SU-DHL-6 (cell line): Measurements from ENCODE around the gene DCANP1.

ENCODE experiments used
- H2AFZ ChIP-seq: fragments of 200-600 bp; sonication (generic); 2 replicates; pipeline ENCODE4 v1.6.1; 2014; ENCODE audit warnings: low read depth, mild to moderate bottlenecking, moderate library complexity, mixed read lengths, antibody characterized with exemption, low read length; ENCODE audit not compliant: severe bottlenecking
- H3F3A ChIP-seq: fragments of 200-600 bp; shearing (Covaris generic); 2 replicates; pipeline ENCODE4 v1.6.0; 2016; ENCODE audit warnings: antibody characterized with exemption, mild to moderate bottlenecking; ENCODE audit not compliant: insufficient read depth
- H3K27ac ChIP-seq: fragments of 200-600 bp; sonication (generic); 2 replicates; pipeline ENCODE4 v1.5.1; 2016; ENCODE audit warnings: low read depth, mild to moderate bottlenecking, low read length, moderate library complexity, mixed read lengths
- H3K27me3 ChIP-seq: fragments of 200-600 bp; sonication (generic), shearing (Covaris generic); 2 replicates; pipeline ENCODE4 v1.6.0; 2014; ENCODE audit warnings: mild to moderate bottlenecking, low read length
- H3K36me3 ChIP-seq: fragments of 200-600 bp; sonication (generic); 2 replicates; pipeline ENCODE4 v1.6.1; 2014; ENCODE audit warnings: mild to moderate bottlenecking, low read length, mixed read lengths
- H3K4me2 ChIP-seq: fragments of 300-600, 200-600 bp; shearing (Covaris generic), sonication (generic); 2 replicates; pipeline ENCODE4 v1.6.0; 2014; ENCODE audit warnings: low read length, low read depth, mild to moderate bottlenecking; ENCODE audit not compliant: poor library complexity, severe bottlenecking
- H3K4me3 ChIP-seq: fragments of 200-600 bp; sonication (generic); 2 replicates; pipeline ENCODE4 v1.5.1; 2014; ENCODE audit warnings: antibody characterized with exemption, low read length, mild to moderate bottlenecking, mixed read lengths; ENCODE audit not compliant: insufficient read depth, poor library complexity, severe bottlenecking
- H3K79me2 ChIP-seq: fragments of 200-600 bp; sonication (generic); 2 replicates; pipeline ENCODE4 v1.6.1; 2014; ENCODE audit warnings: mild to moderate bottlenecking, low read length, moderate library complexity; ENCODE audit not compliant: insufficient read depth
- H3K9ac ChIP-seq: fragments of 200-600 bp; sonication (generic); 2 replicates; pipeline ENCODE4 v1.7.0; 2014; ENCODE audit warnings: mild to moderate bottlenecking, low read length
- H3K9me2 ChIP-seq: fragments of 200-600 bp; sonication (generic); replicated peaks from 2 replicates; pipeline ENCODE4 v1.6.1; 2014; ENCODE audit warnings: low read length; ENCODE audit not compliant: insufficient read depth
- H3K9me3 ChIP-seq: fragments of 200-600 bp; sonication (generic); 2 replicates; pipeline ENCODE4 v1.6.1; 2014; ENCODE audit warnings: low read length, mixed read lengths; ENCODE audit not compliant: insufficient read depth
- H4K20me1 ChIP-seq: fragments of 200-600 bp; sonication (generic); 2 replicates; pipeline ENCODE4 v1.6.1; 2014; ENCODE audit warnings: low read depth, mild to moderate bottlenecking, antibody characterized with exemption, low read length, moderate library complexity, mixed read lengths
- EZH2phosphoT487 ChIP-seq: fragments of 200-600 bp; sonication (generic), shearing (Covaris generic); conservative IDR thresholded peaks from 2 replicates; pipeline ENCODE4 v1.6.1; 2018; ENCODE audit warnings: mild to moderate bottlenecking, antibody characterized with exemption, low read length, moderate library complexity, mixed read lengths
- TF ChIP-seq, protein P1 (sequence below): fragments of 200-600 bp; sonication (generic); IDR thresholded peaks from one replicate; pipeline ENCODE4 v1.5.1; 2017; ENCODE audit warnings: antibody characterized with exemption, mild to moderate bottlenecking, low read length, moderate library complexity; ENCODE audit not compliant: insufficient read depth, poor library complexity, severe bottlenecking

The DCANP1 gene

DNA sequence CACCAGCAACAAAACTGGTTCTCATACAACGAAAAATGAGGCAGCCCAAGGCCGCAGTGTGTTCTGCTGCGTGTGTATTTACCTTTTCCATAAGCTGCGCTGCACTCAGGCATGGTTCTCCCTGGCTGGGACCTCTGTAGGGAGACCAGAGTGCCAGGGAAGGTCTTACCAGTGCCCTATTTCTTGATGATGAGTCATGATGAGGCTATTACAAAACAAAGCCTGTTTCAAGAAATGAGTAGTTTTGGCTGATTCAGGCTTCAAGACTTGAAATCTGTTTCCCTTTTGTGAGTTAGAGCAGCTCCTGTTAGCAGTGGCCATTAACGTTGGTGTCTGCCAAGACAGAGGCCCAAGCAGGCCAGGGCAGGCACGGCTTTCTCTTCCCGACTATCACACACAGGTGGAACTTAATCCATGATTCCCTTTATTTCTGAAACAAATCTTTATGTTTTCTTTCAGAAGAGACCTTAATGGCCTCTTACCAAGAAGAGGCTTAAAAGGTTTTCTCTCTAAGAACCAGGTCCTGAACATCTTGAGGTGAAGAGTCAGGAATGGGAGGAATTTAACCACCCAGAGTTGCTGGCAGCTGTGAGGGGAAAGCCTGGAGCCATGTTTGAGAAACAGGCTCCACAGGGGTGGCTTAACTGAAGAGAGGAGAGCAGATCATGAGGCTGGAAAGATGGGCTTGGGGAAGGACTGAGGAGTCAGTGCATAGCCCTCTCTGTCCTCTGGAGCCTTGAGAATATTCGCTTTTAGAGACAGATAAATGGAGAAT is 46.4 kb upstream of the DCANP1 start:
- no peaks in the 10 kb centered on the region for H3K27me3 ChIP-seq
- H3K9ac ChIP-seq, result no peak overlapping the region
- no peak overlapping the region for H3K4me3 ChIP-seq
- no peaks in the 10 kb centered on the region for H3K9me3 ChIP-seq
- TF ChIP-seq EZH2phosphoT487, result no peak
- TF ChIP-seq, protein P1, sequence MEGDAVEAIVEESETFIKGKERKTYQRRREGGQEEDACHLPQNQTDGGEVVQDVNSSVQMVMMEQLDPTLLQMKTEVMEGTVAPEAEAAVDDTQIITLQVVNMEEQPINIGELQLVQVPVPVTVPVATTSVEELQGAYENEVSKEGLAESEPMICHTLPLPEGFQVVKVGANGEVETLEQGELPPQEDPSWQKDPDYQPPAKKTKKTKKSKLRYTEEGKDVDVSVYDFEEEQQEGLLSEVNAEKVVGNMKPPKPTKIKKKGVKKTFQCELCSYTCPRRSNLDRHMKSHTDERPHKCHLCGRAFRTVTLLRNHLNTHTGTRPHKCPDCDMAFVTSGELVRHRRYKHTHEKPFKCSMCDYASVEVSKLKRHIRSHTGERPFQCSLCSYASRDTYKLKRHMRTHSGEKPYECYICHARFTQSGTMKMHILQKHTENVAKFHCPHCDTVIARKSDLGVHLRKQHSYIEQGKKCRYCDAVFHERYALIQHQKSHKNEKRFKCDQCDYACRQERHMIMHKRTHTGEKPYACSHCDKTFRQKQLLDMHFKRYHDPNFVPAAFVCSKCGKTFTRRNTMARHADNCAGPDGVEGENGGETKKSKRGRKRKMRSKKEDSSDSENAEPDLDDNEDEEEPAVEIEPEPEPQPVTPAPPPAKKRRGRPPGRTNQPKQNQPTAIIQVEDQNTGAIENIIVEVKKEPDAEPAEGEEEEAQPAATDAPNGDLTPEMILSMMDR, result no peak
- no peak overlapping the region for H2AFZ ChIP-seq
- no peaks in the 10 kb centered on the region for H3F3A ChIP-seq
- no peaks in the 10 kb centered on the region for H4K20me1 ChIP-seq
- H3K79me2 ChIP-seq, result no peaks in the 10 kb centered on the region
- H3K9me2 ChIP-seq, result no peaks in the 10 kb centered on the region
- no peak overlapping the region for H3K4me2 ChIP-seq
- no peak overlapping the region for H3K27ac ChIP-seq
- no peaks in the 10 kb centered on the region for H3K36me3 ChIP-seq

DNA sequence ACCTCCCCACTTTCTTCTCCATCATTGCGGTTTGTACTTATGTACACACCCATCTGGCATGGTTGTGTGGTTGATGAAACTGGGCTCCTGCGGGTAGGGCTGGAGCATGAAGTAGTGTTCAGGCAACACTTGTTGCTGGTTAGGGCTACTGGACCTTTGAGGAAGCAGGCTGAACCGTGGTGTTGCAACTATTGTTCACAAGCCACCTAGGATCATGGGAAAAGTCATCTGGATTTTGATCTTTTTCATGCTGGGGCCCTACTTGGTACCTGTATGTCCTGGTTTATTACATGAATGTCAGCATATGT is 45.1 kb upstream of the DCANP1 start:
- Histone ChIP-seq H3K27me3 (no peaks in the 10 kb centered on the region), H3K4me2 (no peak overlapping the region), H3F3A (no peaks in the 10 kb centered on the region), H3K27ac (no peak overlapping the region), H3K36me3 (no peaks in the 10 kb centered on the region), H4K20me1 (no peaks in the 10 kb centered on the region), H3K9me3 (no peaks in the 10 kb centered on the region), H3K4me3 (no peak overlapping the region), H3K79me2 (no peaks in the 10 kb centered on the region), H3K9me2 (no peaks in the 10 kb centered on the region), H3K9ac (no peak overlapping the region), H2AFZ (no peak overlapping the region)
- TF ChIP-seq EZH2phosphoT487, result no peak
- TF ChIP-seq, protein P1, result no peak

- no peak overlapping the region for H3K4me2 ChIP-seq
- no peaks in the 10 kb centered on the region for H3K9me2 ChIP-seq
- H3K4me3 ChIP-seq, result no peak overlapping the region
- H3K9ac ChIP-seq, result no peak overlapping the region
- H3K27ac ChIP-seq, result no peak overlapping the region
- H4K20me1 ChIP-seq, result no peaks in the 10 kb centered on the region
- H3K27me3 ChIP-seq, result no peaks in the 10 kb centered on the region
- H2AFZ ChIP-seq, result no peak overlapping the region
- no peaks in the 10 kb centered on the region for H3F3A ChIP-seq
- H3K79me2 ChIP-seq, result no peaks in the 10 kb centered on the region
- TF ChIP-seq, protein P1, result no peak
- TF ChIP-seq EZH2phosphoT487, result no peak
- H3K9me3 ChIP-seq, result no peaks in the 10 kb centered on the region
- no peaks in the 10 kb centered on the region for H3K36me3 ChIP-seq
Measured at GRCh38 chr5:135491552-135492318, 44.6 kb upstream of the DCANP1 start.
